ENCODE results near the gene CRBN. TPM values are rescaled to one million over a fixed set of nuclear protein-coding genes. Genes with fewer than 3 reads are reported as not detected.

The CRBN gene
- polyA plus RNA-seq, 1 of the 3 experiments (the other 2 are of a cell fraction), result 17.5 TPM

DNA sequence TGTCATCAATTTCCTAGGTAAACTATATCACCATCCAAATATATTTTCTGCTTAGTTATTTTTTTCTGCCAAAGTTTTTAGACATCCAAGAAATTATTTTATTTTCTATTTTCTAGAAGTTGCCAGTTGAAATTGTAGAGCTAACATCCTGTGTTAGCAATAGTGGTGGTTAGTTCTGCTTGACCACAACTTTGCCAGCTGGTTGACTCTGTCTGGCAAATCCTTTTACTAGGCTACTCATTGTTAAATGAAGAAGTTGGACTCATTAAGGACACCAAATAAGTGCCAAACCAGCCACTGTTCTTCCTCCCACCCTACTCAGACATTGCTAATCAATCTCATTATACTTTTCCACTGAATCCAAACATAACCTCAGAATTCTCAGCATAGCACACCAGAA lies 15.4 kb upstream of the CRBN start:
- POLR2A ChIA-PET, result no interaction called here
- no peaks in the 10 kb centered on the region for H4K20me1 ChIP-seq (ENCODE audit: insufficient read depth)
- no peaks in the 10 kb centered on the region for H3K36me3 ChIP-seq (replicated peaks in 1 of 2; ENCODE audit: control insufficient read depth in 1 of 2, insufficient read depth in 2 of 2, low read length in 1 of 2)

DNA sequence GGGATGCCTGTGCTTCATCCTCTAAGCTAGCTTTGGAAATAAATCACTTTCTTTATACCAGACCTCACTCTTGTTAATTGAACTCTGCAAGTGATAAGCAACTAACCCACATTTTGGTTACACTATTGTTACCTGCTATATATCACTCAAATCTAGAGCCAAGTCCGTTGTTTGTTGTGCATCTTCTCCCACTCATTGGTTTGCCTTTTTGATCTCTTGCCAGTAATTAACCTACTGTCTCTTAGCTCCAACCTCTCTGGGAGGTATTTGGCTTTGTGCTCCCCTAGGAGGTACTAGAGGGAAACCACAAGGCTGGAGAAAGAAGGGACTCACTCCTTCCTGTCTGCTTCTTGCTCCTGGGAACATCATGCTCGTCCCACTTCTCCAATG lies 12.8 kb upstream of the CRBN start:
- CTCF ChIA-PET, result interaction anchor here (1.2 to 5.7 kb wide), 5 partner anchors 8 to 1099 kb away, joined by 3 to 30 read pairs (median 4); partner anchors contain the start of gene CRBN
- Histone ChIP-seq H3F3A (replicated peaks; ENCODE audit: insufficient read depth) (no peaks in the 10 kb centered on the region), H3K27me3 (ENCODE audit: insufficient read depth) (no peaks in the 10 kb centered on the region; the same call in 1 of the 2 replicates), H3K9ac (no peak overlapping the region), H3K4me3 (ENCODE audit: low read depth in 2 of 2, low read length in 1 of 2) (no peak overlapping the region), H3K36me3 (replicated peaks in 1 of 2; ENCODE audit: control insufficient read depth in 1 of 2, insufficient read depth in 2 of 2, low read length in 1 of 2) (no peaks in the 10 kb centered on the region), H3K79me2 (ENCODE audit: insufficient read depth) (no peaks in the 10 kb centered on the region), H2AFZ (ENCODE audit: low read depth) (no peak overlapping the region), H3K4me2 (no peak overlapping the region), H3K4me1 (ENCODE audit: control insufficient read depth in 1 of 2, insufficient read depth in 2 of 2, low read depth in 1 of 2, low read length in 1 of 2) (peaks cover 0 to 10% of the 10 kb centered on the region in 2 experiments; a peak in 2 of 4 replicates), H3K27ac (ENCODE audit: low read depth in 2 of 2, low read length in 1 of 2) (no peak overlapping the region), H3K9me3 (no peaks in the 10 kb centered on the region), H4K20me1 (ENCODE audit: insufficient read depth) (no peaks in the 10 kb centered on the region), H3K9me2 (no peaks in the 10 kb centered on the region)
- WGBS (ENCODE audit: low lambda C conversion rate), result 11% methylated on average over 2 of the region's 2 CpGs
- DNase-seq, result no peak
- POLR2A ChIA-PET, result no interaction called here
- no peak for TF ChIP-seq GABPA (IDR thresholded peaks at IDR 0.05; ENCODE audit: low read depth)
- TF ChIP-seq PBX3 (IDR thresholded peaks at IDR 0.05), result no peak
- no peak for TF ChIP-seq EZH2phosphoT487 (IDR thresholded peaks at IDR 0.05; ENCODE audit: borderline replicate concordance, low read depth)
- TF ChIP-seq CHD2 (IDR thresholded peaks at IDR 0.05; ENCODE audit: low read length, partially characterized antibody), result no peak
- no peak for TF ChIP-seq RXRA (IDR thresholded peaks at IDR 0.05; ENCODE audit: borderline replicate concordance, low read depth)
- no peak for TF ChIP-seq USF1 (IDR thresholded peaks at IDR 0.05; ENCODE audit: borderline replicate concordance, low read depth)
- TF ChIP-seq, protein P1, sequence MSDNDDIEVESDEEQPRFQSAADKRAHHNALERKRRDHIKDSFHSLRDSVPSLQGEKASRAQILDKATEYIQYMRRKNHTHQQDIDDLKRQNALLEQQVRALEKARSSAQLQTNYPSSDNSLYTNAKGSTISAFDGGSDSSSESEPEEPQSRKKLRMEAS (IDR thresholded peaks at IDR 0.05; ENCODE audit: low read depth), result no peak
- no peak for TF ChIP-seq REST (IDR thresholded peaks at IDR 0.05; ENCODE audit: low read depth, low read length)
- TF ChIP-seq NRF1 (IDR thresholded peaks at IDR 0.05; ENCODE audit: low read depth, low read length), result no peak
- no peak for TF ChIP-seq IRF3 (IDR thresholded peaks at IDR 0.05; ENCODE audit: low read depth, low read length)
- TF ChIP-seq YY1 (IDR thresholded peaks at IDR 0.05; ENCODE audit: low read depth), result no peak

More for the DNA sequence above, 15.4 kb upstream of the CRBN start:
- H3K27ac ChIP-seq (ENCODE audit: low read depth in 2 of 2, low read length in 1 of 2), result no peak overlapping the region
- no peak overlapping the region for H3K4me2 ChIP-seq
- no peaks in the 10 kb centered on the region; the same call in 1 of the 2 replicates for H3K27me3 ChIP-seq (ENCODE audit: insufficient read depth)
- H3K9me3 ChIP-seq, result no peaks in the 10 kb centered on the region
- no peaks in the 10 kb centered on the region for H3K79me2 ChIP-seq (ENCODE audit: insufficient read depth)
- no peaks in the 10 kb centered on the region for H3F3A ChIP-seq (replicated peaks; ENCODE audit: insufficient read depth)
- no peak overlapping the region for H3K9ac ChIP-seq
- no peaks in the 10 kb centered on the region for H3K9me2 ChIP-seq
- TF ChIP-seq MEF2A (IDR thresholded peaks at IDR 0.05; ENCODE audit: borderline replicate concordance, low read depth), result no peak
- no peak for TF ChIP-seq PBX3 (IDR thresholded peaks at IDR 0.05)
- TF ChIP-seq SMC3 (IDR thresholded peaks at IDR 0.05; ENCODE audit: low read depth, low read length), result no peak
- no peak for TF ChIP-seq RCOR1 (IDR thresholded peaks at IDR 0.05; ENCODE audit: low read length)
- no peak for TF ChIP-seq GABPA (IDR thresholded peaks at IDR 0.05; ENCODE audit: low read depth)
- no peak for TF ChIP-seq NRF1 (IDR thresholded peaks at IDR 0.05; ENCODE audit: low read depth, low read length)
- TF ChIP-seq EZH2phosphoT487 (IDR thresholded peaks at IDR 0.05; ENCODE audit: borderline replicate concordance, low read depth), result no peak
- no peak for TF ChIP-seq TAF1 (IDR thresholded peaks at IDR 0.05; ENCODE audit: borderline replicate concordance, low read depth, low read length)
- TF ChIP-seq SIN3A (IDR thresholded peaks at IDR 0.05; ENCODE audit: borderline replicate concordance, low read depth, low read length), result no peak
- TF ChIP-seq USF1 (IDR thresholded peaks at IDR 0.05; ENCODE audit: borderline replicate concordance, low read depth), result no peak
- H3K4me1 ChIP-seq (ENCODE audit: control insufficient read depth in 1 of 2, insufficient read depth in 2 of 2, low read depth in 1 of 2, low read length in 1 of 2), result no peaks in the 10 kb centered on the region; a peak in 1 of 4 replicates
- no peak overlapping the region for H3K4me3 ChIP-seq (ENCODE audit: low read depth in 2 of 2, low read length in 1 of 2)
- CTCF ChIA-PET, result no interaction called here
- DNase-seq, result no peak
- no peak overlapping the region for H2AFZ ChIP-seq (ENCODE audit: low read depth)
